ENCODE measurements around the gene KRT32.

The KRT32 gene

GRCh38 chr17:41511116-41511515, 43.9 kb upstream of the KRT32 start:
- H3K4me3 ChIP-seq (ENCODE audit: control insufficient read depth, low read depth, low read length): no peak overlapping the region
- TF ChIP-seq, protein P1, sequence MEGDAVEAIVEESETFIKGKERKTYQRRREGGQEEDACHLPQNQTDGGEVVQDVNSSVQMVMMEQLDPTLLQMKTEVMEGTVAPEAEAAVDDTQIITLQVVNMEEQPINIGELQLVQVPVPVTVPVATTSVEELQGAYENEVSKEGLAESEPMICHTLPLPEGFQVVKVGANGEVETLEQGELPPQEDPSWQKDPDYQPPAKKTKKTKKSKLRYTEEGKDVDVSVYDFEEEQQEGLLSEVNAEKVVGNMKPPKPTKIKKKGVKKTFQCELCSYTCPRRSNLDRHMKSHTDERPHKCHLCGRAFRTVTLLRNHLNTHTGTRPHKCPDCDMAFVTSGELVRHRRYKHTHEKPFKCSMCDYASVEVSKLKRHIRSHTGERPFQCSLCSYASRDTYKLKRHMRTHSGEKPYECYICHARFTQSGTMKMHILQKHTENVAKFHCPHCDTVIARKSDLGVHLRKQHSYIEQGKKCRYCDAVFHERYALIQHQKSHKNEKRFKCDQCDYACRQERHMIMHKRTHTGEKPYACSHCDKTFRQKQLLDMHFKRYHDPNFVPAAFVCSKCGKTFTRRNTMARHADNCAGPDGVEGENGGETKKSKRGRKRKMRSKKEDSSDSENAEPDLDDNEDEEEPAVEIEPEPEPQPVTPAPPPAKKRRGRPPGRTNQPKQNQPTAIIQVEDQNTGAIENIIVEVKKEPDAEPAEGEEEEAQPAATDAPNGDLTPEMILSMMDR (conservative IDR thresholded peaks at IDR 0.05; ENCODE audit: control insufficient read depth, insufficient read depth, low read depth, low read length): no peak
- DNase-seq (ENCODE audit: low read depth): no peak

DNA sequence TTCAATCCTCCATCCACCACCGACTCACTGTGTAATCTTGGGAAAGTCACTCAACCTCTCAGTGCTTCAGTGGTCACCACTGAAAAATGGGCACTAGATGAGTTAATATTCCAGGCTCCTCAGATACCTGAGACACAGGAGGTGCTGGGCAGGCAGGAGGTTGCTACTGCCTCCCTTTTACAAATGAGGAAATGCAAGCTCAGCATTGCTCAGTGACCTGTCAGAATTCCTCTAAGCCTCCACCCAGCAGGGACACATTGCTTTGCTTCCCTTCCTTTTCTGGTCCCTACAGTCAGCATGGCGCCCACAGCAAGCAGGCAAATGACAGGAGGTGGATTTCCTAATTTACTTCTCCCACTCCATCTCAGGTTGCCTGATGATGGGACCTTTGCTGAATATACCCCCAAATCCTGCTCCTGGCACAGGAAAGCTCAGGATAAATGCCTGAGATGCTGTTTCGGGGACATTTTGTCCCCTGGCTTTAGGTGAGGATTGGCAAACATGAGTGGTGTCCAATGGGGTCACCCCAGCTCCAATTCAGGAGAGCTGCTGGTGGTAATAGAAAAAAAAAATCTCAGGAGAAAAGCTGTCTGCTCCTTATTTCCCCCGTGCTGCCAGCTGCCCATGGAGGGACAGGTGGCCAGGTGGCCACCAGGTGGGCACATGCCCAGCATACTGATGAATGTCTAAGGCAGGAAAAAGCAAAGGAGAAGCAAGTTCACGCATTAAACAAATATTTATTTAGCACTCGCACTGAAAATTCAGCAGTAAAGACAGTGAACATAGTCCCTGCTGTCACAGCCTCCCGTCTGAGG, 43.3 kb upstream of the KRT32 start:
- TF ChIP-seq, protein P1 (conservative IDR thresholded peaks at IDR 0.05; ENCODE audit: control insufficient read depth, insufficient read depth, low read depth, low read length): no peak
- no peak for DNase-seq (ENCODE audit: low read depth)
- H3K4me3 ChIP-seq (ENCODE audit: control insufficient read depth, low read depth, low read length): no peak overlapping the region

DNA sequence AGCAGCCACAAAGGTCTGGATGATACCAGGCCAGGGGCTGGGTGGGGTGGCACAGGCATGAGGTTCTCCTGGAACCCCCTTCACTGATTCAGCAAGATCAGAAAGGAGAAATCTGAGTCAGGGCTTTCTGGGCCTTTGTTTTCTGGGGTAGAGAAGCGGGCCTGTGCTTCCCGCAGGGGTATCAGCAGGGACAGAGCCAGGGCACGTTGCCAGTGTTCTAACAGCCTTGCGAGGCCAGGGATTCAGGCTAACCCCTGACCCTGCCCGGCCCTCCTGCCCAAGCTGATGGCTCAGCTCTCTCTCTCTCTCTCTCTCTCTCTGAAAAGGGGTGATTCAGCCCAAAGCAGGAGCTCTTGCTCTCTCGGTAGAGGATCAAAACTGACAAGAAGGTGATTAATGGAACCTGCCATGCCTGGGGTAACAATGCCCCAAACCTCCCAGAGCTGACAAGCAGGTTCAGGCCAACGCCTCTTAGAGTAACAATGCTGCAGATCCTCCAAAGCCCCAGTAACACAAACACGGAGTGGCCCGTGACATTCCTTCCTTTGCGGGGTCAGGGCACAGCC, 40.2 kb upstream of the KRT32 start:
- TF ChIP-seq, protein P1 (conservative IDR thresholded peaks at IDR 0.05; ENCODE audit: control insufficient read depth, insufficient read depth, low read depth, low read length): no peak
- no peak overlapping the region for H3K4me3 ChIP-seq (ENCODE audit: control insufficient read depth, low read depth, low read length)
- no peak for DNase-seq (ENCODE audit: low read depth)

DNA sequence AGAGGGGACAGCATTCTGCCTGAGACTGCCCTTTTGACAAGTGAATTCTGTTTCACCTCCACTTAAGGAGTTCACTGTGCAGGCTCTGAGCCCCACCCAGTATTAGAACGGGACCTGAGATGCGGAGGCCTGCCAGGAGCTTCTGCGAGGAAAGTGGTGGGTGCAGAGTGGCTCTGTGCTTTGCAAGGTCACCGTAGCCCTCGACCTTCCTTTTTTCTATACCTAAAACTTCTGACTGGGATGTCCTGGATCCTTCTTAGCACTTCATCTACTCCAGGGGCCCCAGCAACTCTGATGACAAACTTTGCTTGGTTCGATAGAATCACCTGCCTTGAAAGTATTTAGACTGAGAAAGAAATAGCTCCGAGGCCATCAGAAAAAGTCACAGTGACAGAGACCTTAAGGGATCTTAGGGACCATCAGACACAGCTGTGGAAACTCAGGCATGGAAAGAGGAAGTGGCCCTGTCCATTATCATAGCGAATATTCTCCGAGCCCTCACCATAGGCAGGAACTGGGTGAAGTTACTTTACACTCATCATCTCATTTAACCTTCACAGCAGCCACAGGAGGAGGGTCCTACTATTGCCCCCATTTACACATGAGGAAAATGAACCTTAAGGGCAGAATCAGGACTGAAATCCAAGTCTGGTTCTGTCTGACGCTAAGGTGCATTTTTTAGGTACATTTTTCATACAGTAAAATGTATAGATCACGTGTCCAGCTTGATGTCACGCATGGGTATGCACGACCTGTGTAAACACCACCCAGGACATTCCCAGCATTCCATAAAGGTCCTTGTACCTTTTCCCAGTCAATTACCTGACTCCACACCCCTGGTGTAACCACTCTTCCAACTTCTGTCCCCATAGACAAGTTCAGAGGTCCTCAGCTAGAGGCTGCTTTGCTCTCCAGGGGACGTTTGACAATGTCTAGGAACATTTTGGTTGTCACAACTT, 38.9 kb upstream of the KRT32 start:
- TF ChIP-seq, protein P1 (conservative IDR thresholded peaks at IDR 0.05; ENCODE audit: control insufficient read depth, insufficient read depth, low read depth, low read length): no peak
- no peak overlapping the region for H3K4me3 ChIP-seq (ENCODE audit: control insufficient read depth, low read depth, low read length)
- DNase-seq (ENCODE audit: low read depth): no peak

GRCh38 chr17:41505007-41505808, 38.0 kb upstream of the KRT32 start, which contains the start of gene KRT13:
Gene KRT13 (minus strand): TSS chr17:41505612. CDS start chr17:41505550, 62 bp downstream.
- no peak for DNase-seq (ENCODE audit: low read depth)
- no peak within 1 kb of the TSS for H3K4me3 ChIP-seq (ENCODE audit: control insufficient read depth, low read depth, low read length)
- TF ChIP-seq, protein P1 (conservative IDR thresholded peaks at IDR 0.05; ENCODE audit: control insufficient read depth, insufficient read depth, low read depth, low read length): no peak
